RWPE1 (cell line): ENCODE data around the gene MAIP1.

ENCODE experiments used
- CTCF ChIA-PET: fragments of 350-600 bp; sonication (Branson Sonifier 250); formaldehyde crosslinking; extraction: SDS; loops from one replicate; lab custom pipeline; 2021; lab: Yijun Ruan, JAX
- POLR2A ChIA-PET: fragments of 400-600 bp; formaldehyde crosslinking; extraction: SDS; loops from one replicate; lab custom pipeline; 2020; ENCODE audit warnings: antibody characterized with exemption; ENCODE audit not compliant: low non-redundant PET; lab: Yijun Ruan, JAX
- DNase-seq: peaks from one replicate; pipeline ENCODE4 v3.0.0; 2012; ENCODE audit warnings: low spot score
- H3K27ac ChIP-seq: fragments of 450-650 bp; 2 replicates; pipeline ENCODE4 v1.5.1; 2017
- CTCF ChIP-seq: fragments of 450-650 bp; conservative IDR thresholded peaks from 2 replicates; pipeline ENCODE4 v1.5.1; 2017; ENCODE audit warnings: low read depth, mild to moderate bottlenecking

The MAIP1 gene

GRCh38 chr2:199973703-199974102 lies 18.3 kb downstream of the MAIP1 start:
- H3K27ac ChIP-seq = no peak overlapping the region
- CTCF ChIA-PET = interaction anchor here (0.5 to 1.8 kb wide), 11 partner anchors 9 to 731 kb away, joined by 3 to 15 read pairs (median 3); partner anchors contain the start of gene KCTD18
- peak; percentile 42 for DNase-seq
- POLR2A ChIA-PET = no interaction called here
- peak; percentile 57 for TF ChIP-seq CTCF

- ChIA-PET POLR2A (no interaction called here), CTCF (interaction anchor here (0.6 kb wide), 1 partner anchor 572 kb away, joined by 4 read pairs; no protein-coding TSS in a partner anchor)
- TF ChIP-seq CTCF = no peak
Measured at GRCh38 chr2:199975273-199975895, 20.0 kb downstream of the MAIP1 start.

GRCh38 chr2:199977984-199978415 lies 22.6 kb downstream of the MAIP1 start:
- no peak overlapping the region for H3K27ac ChIP-seq
- TF ChIP-seq CTCF = no peak
- CTCF ChIA-PET = interaction anchor here (0.9 to 1.7 kb wide), 2 partner anchors 503 to 506 kb away, joined by 3 to 4 read pairs; no protein-coding TSS in a partner anchor
- peak; percentile 67 for DNase-seq
- POLR2A ChIA-PET = no interaction called here

More at GRCh38 chr2:199975273-199975895, 20.0 kb downstream of the MAIP1 start:
- peak overlapping the region; percentile 49; the same call in 1 of the 2 replicates for H3K27ac ChIP-seq
- no peak for DNase-seq

- no peak for TF ChIP-seq CTCF
- DNase-seq = no peak
- ChIA-PET CTCF (no interaction called here), POLR2A (no interaction called here)
- no peak overlapping the region for H3K27ac ChIP-seq
Measured at GRCh38 chr2:199979398-199979797, 24.0 kb downstream of the MAIP1 start.

- ChIA-PET CTCF (interaction anchor here (0.6 kb wide), 1 partner anchor 389 kb away, joined by 3 read pairs; no protein-coding TSS in a partner anchor), POLR2A (no interaction called here)
- TF ChIP-seq CTCF = peak; percentile 81
- H3K27ac ChIP-seq = no peak overlapping the region
- DNase-seq = peak; percentile 57
Measured at GRCh38 chr2:199979832-199980628, 24.6 kb downstream of the MAIP1 start.

- no peak for DNase-seq
- ChIA-PET POLR2A (interaction anchor here (0.5 kb wide), 1 partner anchor 324 kb away, joined by 4 read pairs; no protein-coding TSS in a partner anchor), CTCF (no interaction called here)
- TF ChIP-seq CTCF = no peak
- H3K27ac ChIP-seq = peak overlapping the region; percentile 40; the same call in 1 of the 2 replicates
Measured at GRCh38 chr2:199982126-199982843, 26.9 kb downstream of the MAIP1 start.
